Measurements from ENCODE around the gene SPG7.
A peak's percentile ranks its signal among the peaks of the same experiment; 100 is the strongest.
"Not testable (repeated sequence)": the region's sequence is repeated elsewhere in the genome, so short reads cannot be mapped to it uniquely, and the experiment has no call there.

The SPG7 gene

DNA sequence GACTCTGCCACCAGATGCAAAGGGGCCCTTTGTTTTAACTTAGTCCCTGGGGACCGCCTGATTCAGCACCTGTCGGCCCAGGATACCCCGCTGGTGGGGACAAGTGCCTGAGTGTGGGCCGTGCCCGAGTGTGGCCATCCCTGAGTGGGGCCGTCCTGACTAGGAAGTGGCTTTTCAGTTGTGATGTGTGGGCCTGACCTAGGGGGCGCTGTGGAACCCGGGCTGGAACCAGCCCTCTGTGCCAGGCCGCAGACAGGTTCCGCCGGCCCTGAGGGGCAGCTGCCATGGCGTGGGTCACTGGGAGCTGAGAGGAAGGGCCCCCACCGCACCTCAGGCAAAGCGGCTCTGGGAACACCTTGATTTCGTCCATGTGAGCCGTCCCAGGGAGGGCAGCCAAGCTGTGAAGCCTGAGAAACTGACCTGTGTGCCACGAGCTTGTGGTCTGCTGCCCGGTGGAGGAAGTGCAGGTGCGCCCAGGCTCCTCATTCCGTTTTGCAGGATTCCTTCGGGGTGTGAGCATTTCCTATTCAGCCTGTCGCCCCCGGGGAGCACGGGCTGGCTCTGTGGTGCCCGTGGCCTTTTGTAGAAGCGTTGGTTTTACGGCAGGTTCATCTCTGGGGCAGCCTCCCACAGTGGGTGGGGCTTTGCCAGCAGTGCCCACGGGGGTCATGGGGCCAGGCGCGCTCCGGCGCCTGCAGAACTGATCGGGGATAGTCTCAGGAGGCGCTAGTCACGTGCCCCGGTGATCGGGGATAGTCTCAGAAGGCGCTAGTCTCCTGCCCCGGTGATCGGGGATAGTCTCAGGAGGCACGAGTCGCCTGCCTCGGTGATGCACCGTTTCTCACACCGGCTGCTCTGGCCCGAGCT is 57.5 kb downstream of the SPG7 start:
- DNase-seq = no peak

DNA sequence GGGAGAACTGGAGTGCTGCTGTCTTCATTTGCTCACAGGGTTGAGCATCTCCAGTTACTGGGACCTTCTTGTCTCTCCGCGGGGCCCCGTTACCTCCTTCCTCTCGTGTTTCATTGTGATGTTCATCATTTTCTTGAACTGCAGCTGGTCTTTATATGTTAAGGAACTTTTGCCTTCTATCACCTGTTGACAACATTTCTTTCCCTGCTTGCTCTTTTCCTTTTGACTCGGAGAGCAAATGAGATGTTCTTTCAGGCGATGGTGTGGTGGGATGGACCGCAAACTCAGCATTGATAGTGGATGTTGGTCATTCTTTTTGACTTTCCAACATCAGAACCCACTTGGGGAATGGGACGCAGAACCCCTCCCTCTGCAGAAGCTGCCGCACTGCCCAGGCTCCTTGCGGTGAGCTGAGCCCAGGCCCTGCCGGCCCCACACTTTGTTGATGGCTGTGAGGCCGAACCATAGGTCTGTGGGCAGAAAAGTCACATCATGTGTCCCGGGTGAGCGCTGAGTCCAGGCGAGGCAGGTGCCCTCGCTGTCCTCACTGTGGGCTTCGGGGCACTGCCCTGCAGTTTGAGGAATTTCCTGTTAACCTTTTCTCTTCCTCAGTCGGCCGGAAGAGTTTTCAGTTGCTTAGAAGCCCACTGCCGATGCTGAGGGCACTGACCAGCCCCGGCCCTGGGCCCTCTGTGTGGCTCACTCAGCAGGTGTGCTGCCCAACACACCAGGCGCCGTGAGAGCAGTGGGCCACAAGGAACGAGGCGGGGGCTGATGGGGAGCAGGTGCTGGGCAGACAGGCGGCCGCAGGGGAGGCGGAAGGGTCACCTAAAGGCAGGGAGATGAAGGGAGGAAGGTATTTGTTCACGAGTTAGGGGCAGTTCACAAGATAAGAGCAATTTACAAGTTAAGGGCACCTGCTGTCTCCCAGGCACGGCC is 59.7 kb downstream of the SPG7 start:
- DNase-seq = no peak

DNA sequence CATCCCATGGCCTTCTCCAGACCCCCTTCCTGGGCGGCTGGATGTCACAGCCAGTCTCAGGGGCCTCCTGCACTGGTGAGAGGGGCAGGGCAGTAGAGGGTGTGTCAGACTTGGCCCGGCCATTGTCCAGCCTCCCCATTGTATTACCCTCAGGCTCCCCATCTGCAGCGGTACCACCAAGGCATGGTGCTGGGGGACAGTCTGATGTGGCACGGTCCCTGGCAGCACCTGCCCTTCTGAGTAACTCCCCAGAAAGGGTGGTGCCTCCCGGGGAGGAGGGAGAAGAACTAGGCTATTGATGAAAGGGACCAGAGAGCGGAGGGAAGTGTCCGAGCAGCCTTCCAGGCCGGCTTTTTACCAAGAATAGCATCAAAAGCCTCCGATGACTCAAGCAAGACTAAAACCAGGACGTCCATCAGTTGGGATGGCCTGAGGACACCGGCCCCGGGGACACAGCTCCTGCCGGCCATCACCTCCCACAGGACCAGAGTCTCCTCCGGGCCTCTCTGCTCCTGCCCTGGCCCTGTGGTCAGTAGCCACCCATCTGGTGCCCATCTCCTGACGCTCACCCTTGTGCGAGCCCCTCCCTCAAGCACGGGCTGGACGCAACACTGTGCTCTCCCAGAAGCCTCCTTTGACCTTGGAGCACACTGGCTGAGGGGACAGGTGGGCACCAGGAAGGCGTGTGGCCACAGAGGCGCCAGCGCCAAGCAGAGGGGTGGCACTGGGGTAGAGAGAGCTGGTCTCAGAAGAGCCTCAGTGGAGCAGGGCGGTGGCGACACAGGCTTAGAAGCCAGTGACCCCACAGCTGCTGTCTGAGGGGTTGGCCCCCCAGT is 61.5 kb downstream of the SPG7 start:
- no peak for DNase-seq

DNA sequence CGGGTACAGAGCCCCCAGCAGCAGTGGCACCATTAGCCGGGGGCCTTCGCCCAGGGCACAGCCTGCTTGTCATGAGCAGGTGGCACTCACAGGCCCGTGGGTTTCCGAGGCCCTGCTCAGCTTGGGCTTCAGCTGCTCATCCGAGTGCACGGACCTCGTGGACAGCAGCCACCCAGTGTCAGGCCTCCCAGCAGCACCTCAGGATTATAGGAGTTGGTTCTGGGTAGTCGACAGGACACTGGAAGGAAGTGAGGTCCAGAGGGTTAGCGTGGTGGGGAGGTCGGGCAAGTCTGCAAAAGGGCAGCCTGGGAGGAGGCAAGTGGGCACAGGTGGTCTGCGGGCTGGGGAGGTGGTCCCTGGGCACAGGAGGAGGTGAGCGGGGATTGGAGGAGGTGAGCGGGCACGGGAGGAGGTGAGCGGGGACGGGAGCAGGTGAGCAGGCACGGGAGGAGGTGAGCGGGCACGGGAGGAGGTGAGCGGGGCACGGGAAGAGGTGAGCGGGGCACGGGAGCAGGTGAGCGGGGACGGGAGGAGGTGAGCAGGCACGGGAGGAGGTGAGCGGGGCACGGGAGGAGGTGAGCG is 62.2 kb downstream of the SPG7 start:
- no peak for DNase-seq

DNA sequence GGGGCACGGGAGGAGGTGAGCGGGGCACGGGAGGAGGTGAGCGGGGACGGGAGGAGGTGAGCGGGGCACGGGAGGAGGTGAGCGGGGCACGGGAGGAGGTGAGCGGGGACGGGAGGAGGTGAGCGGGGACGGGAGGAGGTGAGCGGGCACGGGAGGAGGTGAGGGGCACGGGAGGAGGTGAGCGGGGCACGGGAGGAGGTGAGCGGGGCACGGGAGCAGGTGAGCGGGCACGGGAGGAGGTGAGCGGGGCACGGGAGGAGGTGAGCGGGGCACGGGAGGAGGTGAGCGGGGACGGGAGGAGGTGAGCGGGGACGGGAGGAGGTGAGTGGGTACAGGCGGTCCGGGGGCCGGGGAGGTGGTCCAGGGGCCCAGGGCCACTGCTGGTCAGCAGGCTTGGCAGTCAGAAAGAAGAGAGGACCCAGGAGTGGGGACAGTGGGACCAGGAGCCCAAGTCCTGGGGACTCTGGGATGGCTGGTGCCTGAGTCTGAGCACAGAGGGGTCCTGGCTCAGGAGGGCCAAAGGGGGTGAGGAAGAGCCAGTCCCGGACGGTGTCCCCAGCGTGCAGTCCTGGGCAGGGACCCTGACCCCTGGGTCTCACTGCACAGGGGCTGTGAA is 62.9 kb downstream of the SPG7 start:
- DNase-seq = not testable (repeated sequence)

DNA sequence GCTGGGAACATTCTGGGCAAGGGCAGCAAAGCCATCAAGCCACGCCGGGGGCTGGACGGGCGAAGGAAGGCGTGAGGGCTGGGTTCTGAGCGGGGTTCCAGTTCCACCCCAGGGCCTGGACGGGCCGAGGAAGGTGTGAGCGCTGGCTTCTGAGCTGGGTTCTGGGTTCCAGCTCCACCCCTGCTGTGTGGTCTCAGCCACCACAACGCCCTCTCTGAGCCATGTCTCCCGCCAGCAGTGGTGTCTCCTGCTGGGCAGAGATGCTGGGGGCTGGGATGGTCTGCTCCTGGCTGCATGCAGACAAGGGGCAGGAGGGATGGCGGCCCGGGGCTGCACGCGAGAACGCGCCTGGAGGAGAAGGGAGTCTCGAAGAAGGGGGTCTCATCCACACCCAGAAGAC is 63.4 kb downstream of the SPG7 start:
- DNase-seq = no peak

DNA sequence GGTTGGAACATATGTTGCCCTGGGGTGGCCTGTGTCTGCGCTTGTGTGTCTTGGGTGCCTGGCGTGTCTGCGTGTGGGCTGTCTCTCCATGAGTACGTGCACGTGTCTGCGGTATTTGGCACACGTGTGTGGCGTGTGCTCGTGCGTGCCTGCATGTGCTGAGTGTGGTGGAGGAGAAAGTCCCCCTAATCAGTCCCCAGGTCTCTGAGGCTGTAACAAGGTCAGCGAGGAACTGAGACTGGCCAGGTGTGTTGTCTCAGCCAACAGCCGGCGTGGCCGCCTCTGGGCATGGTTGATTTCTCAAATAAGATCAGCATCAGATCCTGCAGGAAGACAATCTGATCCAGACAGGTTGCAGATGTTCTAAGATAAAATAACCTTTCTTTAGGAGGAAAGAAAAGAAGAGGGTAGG is 63.9 kb downstream of the SPG7 start:
- DNase-seq = no peak

DNA sequence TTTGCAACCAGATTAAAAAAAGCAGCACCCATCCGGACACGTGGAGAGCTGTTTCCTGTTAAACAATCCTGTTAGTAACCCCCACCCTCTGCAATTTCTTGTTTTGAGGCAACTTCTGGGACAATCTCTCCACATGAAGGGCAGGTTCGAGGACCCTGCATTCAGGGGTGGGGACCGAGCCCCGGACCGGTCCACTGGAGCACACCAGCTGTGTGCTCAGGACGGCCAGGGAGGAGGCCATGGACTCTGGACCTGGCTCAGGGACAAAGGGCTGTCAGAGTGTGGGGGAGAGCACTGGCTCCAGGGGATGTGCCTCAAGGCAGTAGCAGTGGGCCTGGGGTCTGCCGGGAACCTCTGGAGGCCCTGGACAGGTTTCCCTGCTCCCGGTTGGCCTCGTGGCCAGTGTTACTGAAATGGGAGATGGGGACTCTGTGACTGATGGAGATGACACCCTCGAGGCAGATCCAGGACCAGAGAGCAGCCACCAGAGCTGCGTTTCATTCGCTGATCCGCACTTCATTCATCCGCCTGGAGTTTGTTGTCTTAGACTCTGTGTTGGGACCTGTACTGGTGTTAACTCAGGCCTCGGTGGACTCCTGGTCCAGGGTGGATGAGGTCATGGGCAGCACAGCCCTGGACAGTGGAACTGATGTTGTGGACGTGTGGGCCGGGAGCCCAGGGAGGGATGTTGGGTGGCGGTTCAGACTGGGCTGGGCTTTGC is 64.4 kb downstream of the SPG7 start:
- DNase-seq = no peak

DNA sequence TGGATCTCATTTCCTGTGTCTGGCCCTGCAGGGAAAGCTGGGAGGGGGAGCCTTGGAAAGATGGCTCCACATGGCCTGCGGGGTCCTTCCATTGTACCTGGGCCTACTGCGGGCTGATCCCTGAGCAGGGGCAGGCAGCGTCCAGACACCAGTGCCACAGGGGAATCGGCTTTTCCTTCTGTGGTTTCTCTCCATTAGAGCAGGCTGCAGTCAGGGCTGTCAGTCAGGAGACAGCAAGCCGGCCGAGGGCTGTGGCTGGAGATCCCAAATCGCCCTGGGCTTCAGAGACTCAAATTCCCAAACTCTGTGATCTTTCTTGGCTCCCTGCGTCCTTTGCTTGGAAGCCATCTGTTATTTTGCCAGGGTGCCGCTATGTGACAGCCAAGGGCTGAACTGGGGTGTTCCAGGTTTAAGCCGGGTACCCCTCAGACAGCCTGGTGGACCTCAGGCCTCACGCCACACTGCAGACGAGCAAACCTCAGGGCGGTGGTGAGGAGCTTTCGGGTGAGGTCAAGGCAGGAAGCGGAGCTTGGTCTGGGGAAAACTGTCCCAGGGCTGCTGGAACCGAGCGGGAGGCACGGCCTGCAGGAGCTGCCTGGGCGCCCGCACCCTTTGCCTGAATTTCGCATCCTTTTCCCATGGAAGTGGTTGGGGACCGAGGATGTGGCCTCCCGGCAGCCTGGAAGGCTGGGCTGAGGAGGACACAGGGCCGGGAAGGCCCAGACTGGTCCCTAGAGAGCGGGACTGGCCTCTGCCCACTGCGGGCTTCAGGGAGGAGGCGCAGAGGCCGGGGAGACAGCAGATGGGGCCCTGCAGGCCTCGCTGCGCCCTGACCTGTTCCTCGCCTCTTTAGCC is 65.8 kb downstream of the SPG7 start:
- no peak for DNase-seq

DNA sequence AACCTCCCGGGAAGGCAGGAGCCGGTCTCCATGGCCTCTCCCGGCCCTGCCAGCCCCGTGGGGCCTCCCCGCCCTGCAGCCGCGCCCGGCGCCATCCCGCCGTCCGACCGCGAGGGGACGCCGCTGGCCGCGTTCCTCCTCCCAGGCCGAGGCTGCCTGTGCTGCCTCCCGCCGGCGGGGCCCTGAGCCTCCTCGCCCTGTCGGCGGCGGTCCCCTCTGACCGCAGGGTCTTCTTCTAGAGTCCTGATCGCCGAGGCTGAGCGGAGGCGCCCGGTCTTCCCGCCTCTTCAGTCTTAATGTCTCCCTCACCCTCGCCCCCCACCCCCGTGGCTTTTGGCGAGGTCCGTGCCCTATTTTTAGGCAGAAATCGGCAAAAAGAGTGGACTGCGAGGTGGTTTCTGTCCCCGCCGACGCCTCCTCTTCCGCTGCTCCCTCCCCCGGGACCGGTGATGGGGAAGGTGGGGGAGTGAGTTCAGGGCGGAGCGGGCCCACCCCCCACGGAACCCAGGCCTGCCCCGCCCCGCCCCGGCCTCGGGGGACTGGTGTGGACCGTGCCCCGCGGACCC is 66.6 kb downstream of the SPG7 start:
- DNase-seq = no peak

DNA sequence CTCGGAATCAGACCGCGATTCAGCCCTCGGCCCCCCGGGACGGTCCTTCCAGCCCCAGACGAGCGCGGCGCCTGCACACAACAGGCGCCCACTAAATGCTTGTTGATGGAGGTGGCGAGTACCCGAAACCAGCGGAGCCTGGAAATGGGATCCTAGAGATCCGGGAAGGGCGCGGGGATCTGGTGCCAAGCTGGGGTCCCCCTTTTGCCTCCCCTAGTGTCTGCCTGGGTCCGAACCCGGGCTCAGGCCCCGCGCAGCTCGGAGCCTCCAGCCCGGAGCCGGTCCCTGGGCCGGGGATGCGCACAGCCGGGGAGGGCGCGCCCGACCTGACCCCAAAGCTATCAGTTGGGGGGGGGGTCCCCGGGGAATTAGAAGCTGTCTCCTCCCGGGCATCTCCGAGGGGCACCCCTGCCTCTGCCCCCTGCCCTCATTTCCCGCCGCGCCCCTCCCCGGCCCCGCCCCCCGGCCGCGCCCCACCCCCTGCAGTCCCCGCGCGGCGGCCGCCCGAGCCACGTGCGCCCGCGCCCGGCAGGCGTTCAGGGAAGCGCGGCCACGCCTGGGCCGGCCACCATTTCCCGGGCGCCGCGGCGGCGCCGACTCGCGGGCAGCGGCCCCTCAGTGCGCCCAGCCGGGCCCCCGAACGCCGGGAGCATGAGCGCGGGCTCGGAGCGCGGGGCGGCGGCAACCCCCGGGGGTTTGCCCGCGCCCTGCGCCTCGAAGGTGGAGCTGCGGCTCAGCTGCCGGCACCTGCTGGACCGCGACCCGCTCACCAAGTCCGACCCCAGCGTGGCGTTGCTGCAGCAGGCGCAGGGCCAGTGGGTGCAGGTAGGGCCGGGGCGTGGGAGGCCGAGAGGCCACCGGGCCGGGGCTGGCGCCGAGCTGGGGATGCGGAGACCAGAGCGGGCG is 67.3 kb downstream of the SPG7 start, which contains the start of gene CPNE7:
Gene CPNE7, plus strand, starts transcription at position 512 of the 906 bp plus-strand sequence. Its CDS starts 140 bp downstream, at position 652.
- DNase-seq = peak in 1 of 2 experiments; percentile 18

DNA sequence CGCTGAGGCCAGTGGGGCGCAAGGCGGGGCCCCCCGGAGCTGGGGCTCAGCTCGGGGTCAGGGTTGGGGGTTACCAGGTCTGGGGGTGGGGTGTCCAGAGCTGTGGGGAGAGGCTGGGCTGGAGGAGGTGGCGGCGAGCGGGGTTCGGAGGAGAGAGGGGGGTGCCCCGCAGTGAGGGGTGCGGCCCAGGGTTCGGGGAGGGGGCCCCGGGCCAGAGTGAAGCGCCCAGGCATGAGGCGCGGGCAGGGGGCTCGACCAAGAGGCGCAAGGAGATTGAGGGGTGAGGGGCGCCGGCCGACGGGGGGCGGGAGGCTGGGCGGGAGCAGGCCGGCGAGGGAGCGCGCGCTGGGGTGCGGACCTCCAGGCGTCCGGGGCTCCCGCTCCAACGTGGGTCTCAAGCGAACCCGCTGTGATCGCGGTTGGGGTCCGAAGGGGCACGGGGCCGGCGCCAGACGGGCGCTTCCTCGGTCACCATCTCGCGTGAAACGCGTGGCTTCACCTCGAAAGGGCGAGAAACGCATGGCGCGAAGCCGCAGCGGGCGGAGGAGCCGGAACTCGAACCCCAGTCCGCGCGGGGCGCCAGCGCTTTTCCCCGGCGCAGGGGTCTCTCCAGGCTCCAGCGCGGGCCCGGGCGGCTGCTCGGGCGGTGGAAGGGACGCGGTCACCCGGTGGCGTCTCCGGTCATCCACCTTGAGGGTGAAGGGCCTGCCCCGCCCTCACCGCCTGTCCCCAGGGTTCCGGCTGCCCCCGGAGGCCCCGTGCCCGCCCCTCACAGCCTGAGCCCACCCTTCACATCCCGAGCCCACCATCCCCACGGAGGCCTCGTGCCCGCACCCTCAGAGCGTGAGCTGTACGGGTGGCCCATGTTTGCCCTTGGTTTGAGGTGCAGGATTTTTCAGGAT is 68.2 kb downstream of the SPG7 start:
- DNase-seq = no peak

DNA sequence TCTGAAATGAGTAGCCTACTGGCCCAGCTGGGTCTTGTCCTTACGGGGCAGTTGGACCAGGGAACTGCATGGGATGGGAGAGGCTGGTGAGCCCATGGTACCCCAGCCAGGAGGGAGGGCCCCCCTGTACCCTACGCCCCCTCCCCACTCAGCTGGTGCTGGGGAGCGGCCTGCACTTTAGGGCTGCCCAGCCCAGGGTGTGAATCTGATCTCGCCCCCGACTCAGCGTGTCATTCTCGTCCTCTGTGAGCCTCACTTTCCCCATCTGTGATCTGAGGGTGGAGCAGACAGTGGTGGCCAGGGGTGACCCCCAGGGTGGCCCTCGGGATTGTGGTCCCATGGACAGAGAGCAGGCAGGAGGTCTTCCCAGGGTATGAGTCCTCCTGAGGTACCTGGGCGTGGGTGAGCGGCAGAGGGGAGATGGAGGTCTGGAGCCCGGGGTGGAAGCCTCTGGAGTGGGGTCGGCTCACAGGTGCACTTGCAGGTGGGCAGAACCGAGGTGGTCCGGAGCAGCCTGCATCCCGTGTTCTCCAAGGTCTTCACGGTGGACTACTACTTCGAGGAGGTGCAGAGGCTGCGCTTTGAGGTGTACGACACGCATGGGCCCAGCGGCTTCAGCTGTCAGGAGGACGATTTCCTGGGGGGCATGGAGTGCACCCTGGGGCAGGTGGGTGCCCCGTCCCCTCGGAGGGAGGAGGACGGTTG is 69.0 kb downstream of the SPG7 start:
- no peak for DNase-seq

DNA sequence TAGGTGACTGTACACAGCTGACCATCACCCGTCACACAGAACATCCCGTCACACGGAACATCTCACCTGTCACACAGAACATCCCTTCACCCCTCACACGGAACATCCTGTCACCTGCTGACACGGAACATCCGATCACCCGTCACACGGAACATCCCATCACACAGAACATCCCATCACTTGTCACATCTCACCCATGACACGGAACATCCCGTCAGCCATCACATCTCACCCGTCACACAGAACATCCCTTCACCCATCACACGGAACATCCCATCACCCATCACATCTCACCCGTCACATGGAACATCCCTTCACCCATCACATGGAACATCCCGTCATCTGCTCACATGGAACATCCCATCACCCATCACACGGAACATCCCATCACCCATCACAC is 71.1 kb downstream of the SPG7 start:
- no peak for DNase-seq

DNA sequence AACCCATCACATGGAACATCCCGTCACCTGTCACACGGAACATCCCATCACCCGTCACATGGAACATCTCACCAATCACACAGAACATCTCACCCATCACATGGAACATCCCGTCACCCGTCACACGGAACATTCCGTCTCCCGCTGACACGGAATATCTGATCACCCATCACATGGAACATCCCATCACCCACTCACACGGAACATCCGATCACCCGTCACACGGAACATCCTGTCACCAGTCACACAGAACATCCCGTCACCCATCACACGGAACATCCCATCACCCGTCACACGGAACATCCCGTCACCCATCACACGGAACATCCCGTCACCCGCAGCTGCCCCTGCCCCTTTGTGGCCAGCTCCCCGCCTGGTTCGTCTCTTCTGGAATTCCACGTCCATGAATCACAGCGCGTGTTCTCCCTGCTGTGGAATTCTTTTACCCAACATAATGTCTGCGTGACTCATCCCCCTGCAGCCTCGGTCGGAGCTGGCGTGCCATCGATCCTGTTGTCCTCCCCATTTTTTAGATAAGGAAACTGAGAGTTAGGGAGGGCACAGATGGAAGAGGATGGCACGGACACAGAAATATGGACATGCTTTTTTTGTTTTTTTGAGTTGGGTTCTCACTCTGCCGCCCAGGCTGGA is 73.0 kb downstream of the SPG7 start:
- DNase-seq = no peak

DNA sequence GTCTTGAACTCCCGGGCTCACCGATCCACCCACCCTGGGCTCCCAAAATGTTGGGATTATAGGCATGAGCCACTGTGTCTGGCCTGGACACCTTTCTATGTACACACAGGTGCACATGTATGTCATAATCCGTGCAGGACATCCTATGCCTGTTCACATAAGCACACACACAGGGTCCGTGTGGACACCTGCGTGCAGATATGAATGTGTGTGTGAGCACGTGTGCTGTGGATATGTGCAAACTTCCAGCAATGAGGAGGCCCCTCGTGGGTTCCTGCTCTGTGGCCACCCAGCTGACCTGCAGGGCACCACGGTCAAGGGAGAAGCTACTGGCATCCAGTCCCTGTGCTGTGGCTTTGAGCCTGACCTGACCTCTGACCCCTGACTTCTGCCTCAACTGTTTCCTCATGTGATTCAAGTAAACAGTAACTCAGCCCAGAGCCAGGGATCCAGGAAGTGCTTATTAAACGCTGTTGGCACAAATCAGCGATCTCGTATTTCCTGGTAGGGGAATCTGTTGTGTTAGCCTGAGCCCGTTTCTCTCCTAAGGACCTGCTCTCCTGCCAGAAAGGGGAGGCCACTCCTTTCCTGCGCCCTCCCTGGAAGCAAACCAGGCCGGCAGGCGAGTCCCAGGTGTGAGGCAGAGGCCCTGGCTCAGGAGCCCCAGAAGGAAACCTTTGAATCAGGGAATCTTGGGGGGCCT is 73.8 kb downstream of the SPG7 start:
- DNase-seq = no peak

Measured in NCI-H446 (cell line).